Activated naive CD4-positive, alpha-beta T cell (primary cell): ENCODE measurements around the gene KCNK4.

Source experiments
- DNase-seq, 4 experiments: peaks; one replicate each; lab custom pipeline; 2025; lab: John Stamatoyannopoulos, UW

The KCNK4 gene

DNA sequence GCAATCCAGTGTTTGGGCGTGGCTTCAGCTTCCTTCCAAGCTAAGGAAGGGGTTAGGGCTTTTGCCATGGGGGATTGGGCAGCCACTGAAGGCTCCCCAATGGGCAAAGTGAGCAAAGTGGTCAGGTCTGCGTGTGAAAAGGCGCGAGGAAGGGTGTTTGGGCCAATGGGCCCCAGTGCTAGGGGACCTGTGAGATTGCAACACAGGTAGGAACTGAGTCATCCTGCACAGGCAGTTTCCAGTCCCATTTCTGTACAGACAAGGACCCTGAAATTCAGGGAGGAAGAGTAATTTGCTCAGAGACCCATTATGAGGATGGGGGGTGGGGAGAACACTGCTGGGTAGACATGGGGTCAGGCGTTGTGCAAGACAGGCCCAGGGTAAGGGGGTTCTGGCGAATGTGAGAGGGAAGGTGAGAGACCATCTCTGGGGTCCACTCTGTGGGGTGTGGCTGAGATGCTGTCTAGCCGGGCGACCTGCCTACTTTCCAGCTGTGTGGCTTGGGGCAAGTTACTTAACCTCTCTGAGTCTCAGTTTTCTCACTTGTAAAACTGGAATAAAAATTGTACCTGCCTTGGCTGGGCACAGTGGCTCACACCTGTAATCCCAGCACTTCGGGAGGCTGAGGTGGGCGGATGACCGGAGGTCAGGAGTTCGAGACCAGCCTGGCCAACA is 56.2 kb downstream of the KCNK4 start:
- DNase-seq: no peak

DNA sequence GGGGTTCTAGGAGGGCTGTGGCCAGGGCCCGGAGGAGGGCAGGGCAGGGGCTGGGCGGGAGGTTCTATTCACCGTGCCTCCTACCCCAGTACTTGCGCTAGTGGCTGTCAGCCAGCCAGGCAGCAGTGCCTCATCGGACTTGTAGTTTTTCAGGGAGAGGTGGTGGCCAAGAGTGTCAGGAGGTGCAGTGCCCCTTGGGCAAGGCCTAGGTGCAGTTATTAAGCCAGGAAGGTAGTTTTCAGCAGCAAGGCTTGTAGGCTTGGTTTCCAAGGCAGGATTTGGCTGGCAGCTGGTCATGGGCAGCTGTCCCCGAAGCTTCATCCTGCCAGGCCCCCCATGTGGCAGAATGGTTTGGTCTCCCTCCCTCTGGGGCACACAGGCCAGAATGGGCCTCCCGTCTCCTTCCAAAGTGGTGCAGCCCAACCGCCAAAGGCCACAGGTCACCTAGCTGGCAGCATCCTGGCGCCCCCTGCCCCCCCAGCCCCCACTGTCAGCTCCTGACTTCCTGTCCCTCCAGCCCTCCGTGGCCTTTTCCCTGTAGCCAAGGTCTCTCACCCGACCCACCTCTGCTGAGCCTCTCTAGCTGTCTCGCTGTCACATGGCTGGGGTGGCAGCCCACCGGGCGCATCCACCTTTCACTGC is 57.4 kb downstream of the KCNK4 start:
- DNase-seq: no peak

DNA sequence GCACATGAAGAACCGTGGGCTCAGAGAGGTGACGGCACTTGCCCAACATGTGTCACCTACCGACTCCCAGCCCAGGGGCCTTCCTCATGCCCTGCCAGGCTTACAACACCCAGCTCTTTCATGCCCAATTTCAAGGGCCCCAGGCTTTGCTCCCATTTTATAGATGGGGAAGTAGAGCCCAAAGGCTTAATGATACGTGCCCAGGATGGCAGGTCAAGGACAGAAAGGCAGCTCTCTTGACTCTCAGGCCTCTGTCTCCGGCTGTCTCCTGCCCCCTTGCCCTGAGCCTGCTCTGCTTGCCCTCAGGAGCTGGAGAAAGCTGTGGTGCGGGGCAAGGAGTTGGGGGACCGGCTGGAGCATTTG is 57.9 kb downstream of the KCNK4 start:
- no peak for DNase-seq

DNA sequence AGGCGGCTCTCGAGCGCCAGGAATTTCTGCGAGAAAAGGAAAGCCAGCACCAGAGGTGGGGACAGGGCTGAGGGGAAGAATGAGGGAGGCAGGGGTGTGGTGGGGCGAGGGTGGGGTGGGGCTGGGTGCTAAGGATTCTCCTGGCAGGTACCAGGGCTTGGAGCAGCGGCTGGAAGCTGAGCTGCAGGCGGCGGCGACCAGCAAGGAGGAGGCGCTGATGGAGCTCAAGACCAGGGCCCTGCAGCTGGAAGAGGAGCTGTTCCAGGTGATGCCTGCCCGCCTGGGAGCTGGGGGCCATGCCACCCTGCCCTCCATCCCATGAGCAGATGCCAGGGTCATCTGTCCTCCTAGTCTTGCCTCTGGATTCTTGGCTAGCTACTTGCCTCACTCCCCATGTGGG is 58.3 kb downstream of the KCNK4 start:
- no peak for DNase-seq
